ENCODE results near the gene TBC1D8.

Gene TBC1D8

GRCh38 chr2:101133492-101134100, 17.6 kb downstream of the TBC1D8 start:
- DNase-seq = no peak

GRCh38 chr2:101132202-101132601, 19.0 kb downstream of the TBC1D8 start:
- no peak for DNase-seq

GRCh38 chr2:101130081-101130480, 21.1 kb downstream of the TBC1D8 start:
- DNase-seq = no peak

GRCh38 chr2:101127319-101128056, 23.7 kb downstream of the TBC1D8 start:
- no peak for DNase-seq

- no peak for DNase-seq
These were observed 25.4 kb downstream of the TBC1D8 start for GRCh38 chr2:101125808-101126207.

GRCh38 chr2:101125374-101125773, 25.8 kb downstream of the TBC1D8 start:
- no peak for DNase-seq

- DNase-seq = no peak
These were observed 26.4 kb downstream of the TBC1D8 start for GRCh38 chr2:101124643-101125366.

- DNase-seq = no peak
These were observed 27.2 kb downstream of the TBC1D8 start for GRCh38 chr2:101123795-101124471.

GRCh38 chr2:101121174-101121573, 30.0 kb downstream of the TBC1D8 start:
- DNase-seq = no peak

- no peak for DNase-seq
These were observed 30.8 kb downstream of the TBC1D8 start for GRCh38 chr2:101120124-101120996.

GRCh38 chr2:101119431-101119830, 31.8 kb downstream of the TBC1D8 start:
- no peak for DNase-seq

- DNase-seq = no peak
These were observed 34.2 kb downstream of the TBC1D8 start for GRCh38 chr2:101116841-101117552.

- DNase-seq = no peak
These were observed 34.8 kb downstream of the TBC1D8 start for GRCh38 chr2:101116348-101116747.

- DNase-seq = no peak
These were observed 35.5 kb downstream of the TBC1D8 start for GRCh38 chr2:101115664-101116063.

GRCh38 chr2:101114815-101115214, 36.4 kb downstream of the TBC1D8 start:
- DNase-seq = no peak

- no peak for DNase-seq
These were observed 36.9 kb downstream of the TBC1D8 start for GRCh38 chr2:101114268-101114783.

GRCh38 chr2:101113441-101114267, 37.5 kb downstream of the TBC1D8 start:
- DNase-seq = no peak

- no peak for DNase-seq
These were observed 38.4 kb downstream of the TBC1D8 start for GRCh38 chr2:101112772-101113157.

- DNase-seq = no peak
These were observed 39.0 kb downstream of the TBC1D8 start for GRCh38 chr2:101111917-101112771.

Data from activated CD4-positive, alpha-beta T cell treated with anti-CD3 and anti-CD28 coated beads, Interleukin-2, amount 50 U/mL, for 1 hour (primary cell).